Fibroblast of skin of scalp (primary cell): ENCODE results near the gene CYSRT1.

Experiments used
- DNase-seq: peaks from one replicate; pipeline ENCODE4 v3.0.0-alpha.2; 2013

Gene CYSRT1

DNA sequence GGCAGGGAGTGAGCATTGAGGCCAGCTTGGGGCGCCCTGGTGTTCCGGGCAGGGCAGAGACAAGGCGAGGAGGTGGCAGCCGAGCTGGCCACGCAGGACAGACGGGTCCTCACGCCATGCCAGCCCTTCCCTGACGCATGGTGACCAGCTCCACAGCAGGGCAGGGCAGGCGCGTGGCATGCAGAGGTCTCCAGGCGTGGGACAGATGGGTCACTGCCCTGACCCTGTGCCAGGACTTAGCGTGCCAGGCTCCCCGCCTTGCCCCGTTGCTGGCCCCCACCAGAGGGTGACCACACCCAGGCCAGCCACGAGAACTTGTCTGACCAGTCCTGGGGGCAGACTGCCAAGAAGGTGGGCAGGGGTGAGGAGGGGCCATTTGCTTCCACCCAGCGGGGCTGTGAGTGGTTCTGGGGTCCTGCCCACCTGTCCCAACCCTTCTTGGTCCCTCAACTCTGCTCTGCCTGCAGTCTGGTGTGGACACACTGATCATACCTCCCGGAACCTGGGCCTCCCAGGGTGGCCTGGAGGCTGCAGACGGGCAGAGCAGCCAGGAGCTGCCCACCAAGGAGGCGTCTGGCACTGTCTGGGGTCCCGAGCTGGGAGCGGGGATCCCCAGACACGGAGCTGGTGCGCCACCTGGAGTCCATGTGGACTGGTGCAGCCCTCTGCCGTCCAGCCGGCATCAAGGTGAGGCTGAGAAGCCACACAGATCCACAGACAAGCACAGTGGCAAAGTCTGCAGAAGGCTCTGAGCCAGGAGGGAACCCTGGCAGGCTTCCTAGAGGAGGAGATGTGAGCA lies 2.3 kb downstream of the CYSRT1 start, which contains the start of gene RNF224:
Gene RNF224, plus strand, starts transcription at position 449 of the 799 bp plus-strand sequence. CDS start 834 bp downstream, outside the sequence.
- peak; percentile 61 for DNase-seq

DNA sequence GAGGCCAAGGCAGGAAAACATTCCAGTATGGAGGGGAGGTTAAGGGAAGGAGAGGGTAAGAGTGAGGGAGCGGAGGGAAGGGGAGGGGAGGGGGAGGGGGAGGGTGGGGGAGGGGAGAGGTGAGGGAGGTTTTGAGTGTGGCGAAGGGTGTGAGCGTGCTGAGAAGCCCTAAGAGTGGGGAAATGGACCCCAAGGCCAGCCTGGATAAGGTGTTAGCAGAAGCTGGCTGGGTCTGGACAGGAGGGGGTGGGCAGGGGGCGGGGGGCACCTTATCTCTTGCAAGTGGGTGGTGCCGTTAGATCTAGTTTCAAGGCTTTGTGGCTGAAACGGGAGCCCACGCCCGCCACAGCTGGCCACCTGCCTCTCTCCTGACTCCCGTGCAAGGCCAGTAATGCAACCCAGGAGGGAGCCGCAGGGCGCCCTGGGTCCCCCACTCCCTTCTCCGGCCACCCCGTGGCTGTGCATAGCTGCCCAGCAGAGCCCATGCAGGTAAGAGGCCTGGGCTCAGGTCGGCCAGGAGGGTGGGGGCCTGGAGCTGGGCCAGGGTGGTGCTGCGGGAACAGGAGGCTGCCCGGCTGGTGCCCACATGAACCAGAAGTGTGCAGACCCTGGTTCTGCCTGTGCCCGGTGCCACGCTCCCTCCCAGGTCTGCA lies 3.0 kb downstream of the CYSRT1 start:
- no peak for DNase-seq

DNA sequence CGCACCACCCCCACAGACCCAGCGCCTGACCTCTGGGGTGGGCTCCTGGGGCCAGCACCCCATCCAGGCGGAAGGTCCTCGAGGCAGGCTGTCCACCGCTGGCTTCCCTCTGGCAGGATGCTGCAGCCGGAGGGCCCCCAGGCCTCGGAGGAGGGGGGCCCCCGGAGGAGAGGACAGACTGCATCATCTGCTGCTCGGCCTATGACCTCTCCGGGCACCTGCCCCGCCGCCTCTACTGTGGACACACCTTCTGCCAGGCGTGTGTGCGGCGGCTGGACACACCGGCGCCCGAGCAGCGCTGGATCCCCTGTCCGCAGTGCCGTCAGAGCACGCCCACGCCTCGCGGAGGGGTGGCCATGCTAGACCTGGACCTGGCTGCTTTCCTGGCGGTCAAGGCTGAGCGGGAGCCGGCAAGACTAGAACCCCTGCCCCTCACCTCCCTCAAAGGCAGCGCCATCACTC lies 3.6 kb downstream of the CYSRT1 start:
- DNase-seq = no peak

DNA sequence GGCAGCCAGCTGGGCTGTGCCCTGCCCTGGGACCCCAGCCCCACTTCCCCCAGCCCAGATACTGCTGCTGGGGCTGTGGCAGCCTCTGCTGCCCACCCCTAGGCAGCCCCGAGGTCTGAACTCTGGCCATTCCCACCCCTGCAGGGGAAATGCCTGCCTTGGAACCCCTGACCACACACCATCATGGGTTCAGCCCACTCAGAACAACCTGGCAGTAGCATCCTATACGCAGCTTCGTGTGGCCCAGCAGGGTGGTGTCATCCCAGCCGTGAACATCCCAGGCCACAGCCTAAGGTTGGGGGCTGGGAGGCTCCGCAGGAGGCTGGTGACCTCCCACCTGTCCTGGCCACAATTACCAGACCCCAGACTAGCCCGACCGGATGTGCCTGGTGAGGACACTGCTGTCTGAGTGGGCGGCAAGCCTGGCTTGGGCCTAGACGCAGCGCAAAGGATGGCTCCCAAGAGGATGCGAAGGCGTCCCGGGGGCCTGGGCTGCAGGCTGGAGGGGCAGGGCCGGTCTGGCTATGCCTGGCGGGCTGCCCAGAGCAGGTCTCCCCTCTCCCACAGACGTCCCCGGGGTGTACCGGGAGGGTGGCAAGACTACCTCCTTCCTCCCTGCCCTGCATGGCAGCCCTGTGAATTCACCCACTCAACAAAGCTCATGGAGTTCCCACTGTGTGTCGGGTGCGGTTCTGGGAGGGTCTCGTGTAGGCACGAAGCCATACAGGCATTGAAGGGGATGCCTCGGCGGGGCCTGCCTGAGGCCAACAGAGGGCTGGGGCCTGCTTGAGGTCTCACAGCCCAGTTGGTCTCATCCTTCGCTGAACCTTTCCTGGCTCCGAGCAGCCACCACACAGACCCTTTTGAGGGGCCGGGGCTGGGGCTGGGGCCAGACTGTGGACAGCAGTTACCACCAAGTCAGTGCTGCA lies 4.3 kb downstream of the CYSRT1 start:
- DNase-seq = no peak

DNA sequence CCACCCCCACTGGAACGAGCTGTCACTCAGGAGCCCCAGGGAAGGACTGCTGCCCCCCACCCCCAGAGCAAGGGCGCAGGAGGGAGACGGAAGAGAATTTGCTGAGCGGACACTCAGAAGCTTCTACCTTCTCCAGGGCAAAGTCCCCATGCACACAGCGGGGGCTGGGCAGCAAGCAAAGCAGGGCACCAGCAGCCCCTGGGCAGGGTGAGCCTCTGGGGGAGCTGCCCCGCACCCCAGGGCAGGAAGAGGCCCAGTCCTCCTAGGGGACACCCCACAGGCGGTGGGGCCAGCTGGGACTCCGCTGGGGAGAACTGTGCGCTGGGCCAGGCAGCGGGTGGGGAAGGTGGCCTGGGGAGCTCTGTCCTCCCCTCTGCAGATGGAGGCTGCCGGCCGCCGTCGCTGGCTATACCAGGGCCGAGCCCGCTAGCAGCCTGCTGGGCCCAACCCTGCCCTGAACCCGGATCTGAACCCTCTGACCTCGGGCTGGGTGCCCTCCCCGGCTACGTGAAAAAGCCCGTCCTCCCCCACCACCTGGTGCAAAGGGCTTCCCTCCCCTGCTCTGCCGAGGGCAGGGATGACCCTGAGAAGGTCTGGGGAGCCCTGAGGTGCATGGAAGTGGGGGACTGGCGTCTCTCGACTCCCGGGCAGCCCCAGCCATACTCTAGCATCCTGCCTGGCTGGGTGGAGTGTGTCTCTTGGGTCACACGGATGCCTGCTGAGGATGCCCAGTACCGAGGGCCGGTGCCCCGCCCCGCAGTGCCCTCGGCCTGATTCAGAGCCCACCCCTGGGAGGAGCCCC lies 5.1 kb downstream of the CYSRT1 start:
- DNase-seq = no peak

DNA sequence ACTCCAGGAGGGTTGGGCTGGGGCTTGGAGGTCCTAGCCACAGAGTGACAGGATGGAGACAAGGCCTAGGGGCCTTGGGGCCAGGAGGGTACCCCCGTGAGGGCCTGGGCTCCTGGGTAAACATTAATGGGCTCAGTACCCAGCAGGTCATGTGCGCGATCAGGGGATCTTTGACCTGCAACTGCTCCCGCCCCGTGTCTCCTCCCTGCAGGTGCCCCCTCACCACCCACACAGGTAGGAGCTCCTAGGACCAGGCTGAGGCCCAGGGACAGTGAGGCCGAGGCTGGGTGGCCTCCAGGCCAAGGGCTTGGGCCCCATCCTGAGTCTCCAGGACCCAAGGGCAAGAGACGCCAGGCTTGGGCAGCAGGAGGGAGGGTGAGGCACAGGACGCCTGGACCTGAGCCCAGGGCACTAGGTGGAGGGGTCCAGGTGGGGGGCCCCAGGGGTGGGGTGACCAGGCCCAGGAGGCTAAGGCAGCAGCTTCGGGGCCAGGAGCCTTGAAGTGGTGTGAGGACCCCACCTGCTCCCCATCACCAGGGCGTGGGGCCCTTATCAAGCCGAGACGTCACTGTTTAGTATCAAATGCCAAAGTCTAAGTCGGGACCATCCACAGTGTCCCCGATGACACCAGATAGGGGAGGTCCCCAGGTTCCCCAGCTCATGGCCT lies 5.9 kb downstream of the CYSRT1 start, which contains the start of gene SLC34A3:
Gene SLC34A3, plus strand, starts transcription at position 197 of the 667 bp plus-strand sequence. CDS start 802 bp downstream, outside the sequence.
- DNase-seq = no peak

DNA sequence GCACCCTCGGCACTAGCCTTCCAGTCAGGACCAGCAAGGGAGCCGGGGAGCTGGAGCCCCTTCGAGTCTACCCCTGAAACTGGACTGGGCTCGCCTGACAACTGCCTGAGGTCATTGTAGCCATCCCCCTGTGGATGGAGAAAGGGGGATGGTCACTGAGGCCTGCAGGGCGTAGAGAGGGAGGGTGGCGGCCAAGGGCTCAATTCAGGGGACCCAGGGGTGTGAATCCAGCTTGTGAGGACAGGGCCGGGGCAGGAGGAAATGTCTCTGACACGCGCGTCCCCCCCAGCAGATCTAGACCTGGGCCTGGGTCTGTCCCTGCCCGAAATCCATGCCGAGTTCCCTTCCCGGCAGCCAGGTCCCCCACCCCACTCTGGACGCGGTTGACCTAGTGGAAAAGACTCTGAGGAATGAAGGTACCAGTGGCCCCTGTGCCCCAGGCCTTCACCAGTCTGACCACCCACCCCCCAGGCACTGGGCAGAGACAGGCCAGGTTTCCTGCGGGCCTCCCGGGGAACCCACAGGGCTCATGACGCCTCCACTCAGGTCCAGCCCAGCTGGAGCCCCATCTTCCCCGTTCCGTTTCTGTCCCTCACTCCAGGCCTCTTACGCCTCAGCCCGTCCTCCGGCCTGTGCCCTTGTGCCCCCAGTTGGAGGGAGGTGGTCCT lies 6.5 kb downstream of the CYSRT1 start:
- DNase-seq = no peak

DNA sequence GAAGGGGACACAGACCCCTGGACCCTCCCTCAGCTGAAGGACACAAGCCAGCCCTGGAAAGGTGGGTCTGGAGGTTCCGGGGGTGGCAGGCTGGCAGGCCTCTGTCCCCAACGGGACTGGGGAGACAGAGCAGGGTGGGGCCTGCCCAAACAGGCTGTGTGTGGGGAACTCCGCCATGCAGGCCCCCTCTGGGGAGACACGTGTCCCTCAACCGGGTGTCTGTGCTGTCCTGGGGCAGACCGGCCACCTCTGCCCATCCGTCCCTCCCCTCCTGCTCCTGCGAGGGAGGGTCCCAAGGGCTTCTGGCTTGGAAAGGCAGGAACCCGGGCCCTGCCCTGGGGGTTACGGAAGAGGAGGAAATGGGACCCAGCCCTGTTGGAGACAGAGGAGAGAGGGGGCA lies 7.1 kb downstream of the CYSRT1 start:
- no peak for DNase-seq

DNA sequence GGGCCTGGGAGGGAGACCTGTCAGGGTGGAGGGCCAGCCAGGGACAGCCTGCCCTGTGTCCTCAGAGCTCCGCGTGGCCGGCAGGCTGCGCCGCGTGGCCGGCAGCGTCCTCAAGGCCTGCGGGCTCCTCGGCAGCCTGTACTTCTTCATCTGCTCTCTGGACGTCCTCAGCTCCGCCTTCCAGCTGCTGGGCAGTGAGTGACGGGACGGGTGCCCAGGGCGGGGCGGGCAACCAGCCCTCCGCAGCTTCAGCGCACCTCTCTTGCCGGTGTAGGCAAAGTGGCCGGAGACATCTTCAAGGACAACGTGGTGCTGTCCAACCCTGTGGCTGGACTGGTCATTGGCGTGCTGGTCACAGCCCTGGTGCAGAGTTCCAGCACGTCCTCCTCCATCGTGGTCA lies 7.5 kb downstream of the CYSRT1 start:
- no peak for DNase-seq

DNA sequence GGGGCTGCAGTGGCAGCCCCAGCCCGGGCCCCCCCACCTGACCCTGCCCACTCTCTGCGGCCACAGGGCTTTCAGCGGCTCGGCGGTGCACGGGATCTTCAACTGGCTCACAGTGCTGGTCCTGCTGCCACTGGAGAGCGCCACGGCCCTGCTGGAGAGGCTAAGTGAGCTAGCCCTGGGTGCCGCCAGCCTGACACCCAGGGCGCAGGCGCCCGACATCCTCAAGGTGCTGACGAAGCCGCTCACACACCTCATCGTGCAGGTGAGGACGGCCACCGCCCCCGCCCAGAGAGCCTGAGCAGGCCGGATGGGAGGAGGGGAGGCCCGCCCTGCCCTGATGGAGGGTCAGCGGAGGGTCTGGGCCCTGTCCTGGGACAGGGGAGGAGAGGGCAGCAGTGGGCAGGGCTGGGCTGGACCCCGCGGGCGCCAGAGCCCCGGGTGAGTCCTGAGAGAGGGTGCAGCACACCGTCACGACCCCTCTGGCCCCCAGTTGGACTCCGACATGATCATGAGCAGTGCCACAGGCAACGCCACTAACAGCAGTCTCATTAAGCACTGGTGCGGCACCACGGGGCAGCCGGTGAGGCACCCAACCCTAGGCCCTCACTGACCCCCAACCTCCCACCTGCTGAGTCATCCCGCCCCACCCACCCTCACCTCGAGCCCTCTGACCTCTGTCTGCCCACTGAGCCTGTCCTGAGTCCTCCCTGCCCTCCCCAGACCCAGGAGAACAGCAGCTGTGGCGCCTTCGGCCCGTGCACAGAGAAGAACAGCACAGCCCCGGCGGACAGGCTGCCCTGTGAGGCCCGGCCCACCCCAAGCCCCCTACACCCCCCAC lies 8.4 kb downstream of the CYSRT1 start:
- no peak for DNase-seq

DNA sequence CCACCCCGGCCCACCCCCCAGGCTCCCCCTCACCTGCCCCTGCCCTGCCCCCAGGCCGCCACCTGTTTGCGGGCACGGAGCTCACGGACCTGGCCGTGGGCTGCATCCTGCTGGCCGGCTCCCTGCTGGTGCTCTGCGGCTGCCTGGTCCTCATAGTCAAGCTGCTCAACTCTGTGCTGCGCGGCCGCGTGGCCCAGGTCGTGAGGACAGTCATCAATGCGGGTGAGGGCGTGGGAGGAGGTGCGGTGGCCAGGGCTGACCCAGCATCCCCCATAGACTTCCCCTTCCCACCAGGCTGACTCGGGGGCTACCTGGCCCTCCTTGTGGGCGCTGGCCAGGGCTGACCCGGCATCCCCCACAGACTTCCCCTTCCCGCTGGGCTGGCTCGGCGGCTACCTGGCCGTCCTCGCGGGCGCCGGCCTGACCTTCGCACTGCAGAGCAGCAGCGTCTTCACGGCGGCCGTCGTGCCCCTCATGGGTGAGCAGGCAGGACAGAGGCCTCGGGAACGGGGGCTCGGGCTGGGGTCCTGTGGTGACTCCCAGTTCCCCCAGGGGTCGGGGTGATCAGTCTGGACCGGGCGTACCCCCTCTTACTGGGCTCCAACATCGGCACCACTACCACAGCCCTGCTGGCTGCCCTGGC lies 9.2 kb downstream of the CYSRT1 start:
- DNase-seq = no peak

DNA sequence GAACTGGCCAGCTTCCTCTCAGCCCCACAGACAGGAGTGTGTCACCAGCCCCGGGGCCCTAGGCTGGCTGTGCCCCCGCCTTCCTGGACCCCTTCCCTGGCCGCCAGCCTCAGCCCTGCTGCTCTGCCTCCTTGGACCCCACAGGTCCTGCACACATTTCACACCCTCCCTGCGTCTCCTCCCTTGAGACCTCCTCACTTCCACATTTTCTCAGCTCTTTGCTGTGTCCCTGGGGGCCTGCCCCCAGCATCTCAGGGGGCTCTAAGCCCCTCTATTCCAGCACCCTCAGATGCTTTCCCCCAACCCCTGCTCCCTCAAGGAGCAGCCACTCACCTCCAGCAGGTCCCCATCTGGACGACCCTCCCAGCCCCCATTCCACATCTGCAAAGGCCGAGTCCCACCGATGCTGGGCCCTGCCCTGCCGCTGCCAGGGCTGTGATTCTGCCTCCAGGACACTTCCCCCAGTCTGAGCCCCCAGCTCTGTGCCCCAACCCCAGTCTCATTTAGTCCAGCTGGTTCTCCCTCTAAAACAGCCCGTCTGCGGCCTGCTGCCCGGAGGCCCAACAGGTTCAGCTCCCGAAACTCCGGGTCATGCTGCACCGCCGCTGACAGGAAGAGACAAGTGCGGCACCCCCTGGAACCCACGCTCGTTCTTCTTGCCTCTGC lies 9.9 kb downstream of the CYSRT1 start:
- DNase-seq = no peak

DNA sequence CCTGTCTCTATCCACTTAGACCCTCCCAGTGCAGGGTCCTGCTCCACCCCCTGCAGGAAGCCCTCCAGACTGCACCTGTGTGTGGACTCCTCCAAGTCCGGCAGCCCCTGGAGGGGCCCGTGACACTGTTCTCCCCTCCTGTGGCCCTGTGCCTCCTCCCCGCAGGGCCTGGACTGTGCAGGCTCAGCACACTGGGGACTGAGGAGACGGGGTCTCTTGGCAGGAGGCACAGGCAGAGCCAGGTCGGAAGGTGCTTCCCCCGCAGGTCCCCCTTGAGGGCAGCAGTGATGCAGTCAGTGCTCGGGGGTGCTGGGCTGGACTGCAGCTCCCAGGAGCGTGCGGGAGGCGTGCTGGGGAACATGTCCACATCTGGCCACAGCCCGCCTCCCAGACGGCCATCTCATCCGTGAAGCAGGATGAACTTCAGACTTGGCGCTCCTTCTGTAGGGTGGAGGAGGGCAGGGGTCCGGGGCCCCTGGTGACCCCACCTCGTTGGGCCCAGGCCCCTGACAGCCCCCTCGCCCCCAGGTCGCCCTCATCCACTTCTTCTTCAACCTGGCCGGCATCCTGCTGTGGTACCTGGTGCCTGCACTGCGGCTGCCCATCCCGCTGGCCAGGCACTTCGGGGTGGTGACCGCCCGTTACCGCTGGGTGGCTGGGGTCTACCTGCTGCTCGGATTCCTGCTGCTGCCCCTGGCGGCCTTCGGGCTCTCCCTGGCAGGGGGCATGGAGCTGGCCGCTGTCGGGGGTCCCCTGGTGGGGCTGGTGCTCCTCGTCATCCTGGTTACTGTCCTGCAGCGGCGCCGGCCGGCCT lies 10.7 kb downstream of the CYSRT1 start:
- DNase-seq = no peak

DNA sequence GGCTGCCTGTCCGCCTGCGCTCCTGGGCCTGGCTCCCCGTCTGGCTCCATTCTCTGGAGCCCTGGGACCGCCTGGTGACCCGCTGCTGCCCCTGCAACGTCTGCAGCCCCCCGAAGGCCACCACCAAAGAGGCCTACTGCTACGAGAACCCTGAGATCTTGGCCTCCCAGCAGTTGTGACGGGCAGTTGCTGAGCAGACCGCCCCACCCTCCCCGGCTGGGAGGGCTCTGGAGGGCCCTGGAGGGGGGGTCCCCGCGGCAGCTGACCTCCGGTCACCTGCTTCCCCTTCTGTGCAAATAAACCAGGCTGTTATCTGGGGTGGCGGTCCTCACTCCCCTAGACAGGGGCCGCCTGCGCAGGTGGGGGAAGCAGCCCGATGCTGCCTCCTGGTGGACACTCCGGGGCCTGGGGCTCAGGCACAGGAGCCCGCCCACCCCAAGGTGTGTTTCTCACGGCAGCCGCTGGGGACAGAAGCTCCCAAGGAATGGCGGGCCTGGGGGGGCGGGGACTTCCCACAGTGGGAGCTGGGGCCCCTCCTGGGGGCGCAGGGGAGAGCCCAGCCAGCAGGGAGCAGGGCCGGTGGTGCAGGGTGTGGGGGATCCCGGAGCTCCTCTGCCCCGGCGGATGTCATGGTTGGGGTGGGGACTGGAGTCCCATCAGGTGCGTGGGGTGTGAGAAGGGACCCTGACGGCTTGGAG lies 11.4 kb downstream of the CYSRT1 start:
- peak; percentile 76 for DNase-seq

DNA sequence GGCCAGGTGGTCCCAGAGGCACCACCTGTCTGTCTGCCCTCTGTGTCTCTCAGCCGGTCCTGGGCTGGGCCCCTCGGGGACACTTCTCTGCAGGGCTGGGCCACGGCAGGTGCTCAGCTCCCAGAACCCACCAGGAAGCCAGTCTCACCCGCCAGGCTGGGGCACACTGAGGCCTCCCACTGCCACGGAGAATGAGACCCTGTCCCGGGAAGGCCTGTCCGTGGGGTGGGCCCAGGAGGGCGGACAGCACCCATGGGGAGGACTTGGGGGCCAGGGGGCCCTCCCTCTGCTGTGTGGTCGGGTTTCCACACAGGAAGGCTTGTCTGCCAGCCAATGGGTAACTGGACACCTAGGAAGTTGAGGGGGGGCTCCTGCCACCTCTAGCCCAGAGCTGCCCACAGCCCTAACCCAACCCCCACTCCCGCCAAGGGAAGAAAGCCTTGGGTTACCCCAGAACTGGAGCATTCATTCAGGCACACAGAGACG lies 12.0 kb downstream of the CYSRT1 start:
- DNase-seq = no peak

DNA sequence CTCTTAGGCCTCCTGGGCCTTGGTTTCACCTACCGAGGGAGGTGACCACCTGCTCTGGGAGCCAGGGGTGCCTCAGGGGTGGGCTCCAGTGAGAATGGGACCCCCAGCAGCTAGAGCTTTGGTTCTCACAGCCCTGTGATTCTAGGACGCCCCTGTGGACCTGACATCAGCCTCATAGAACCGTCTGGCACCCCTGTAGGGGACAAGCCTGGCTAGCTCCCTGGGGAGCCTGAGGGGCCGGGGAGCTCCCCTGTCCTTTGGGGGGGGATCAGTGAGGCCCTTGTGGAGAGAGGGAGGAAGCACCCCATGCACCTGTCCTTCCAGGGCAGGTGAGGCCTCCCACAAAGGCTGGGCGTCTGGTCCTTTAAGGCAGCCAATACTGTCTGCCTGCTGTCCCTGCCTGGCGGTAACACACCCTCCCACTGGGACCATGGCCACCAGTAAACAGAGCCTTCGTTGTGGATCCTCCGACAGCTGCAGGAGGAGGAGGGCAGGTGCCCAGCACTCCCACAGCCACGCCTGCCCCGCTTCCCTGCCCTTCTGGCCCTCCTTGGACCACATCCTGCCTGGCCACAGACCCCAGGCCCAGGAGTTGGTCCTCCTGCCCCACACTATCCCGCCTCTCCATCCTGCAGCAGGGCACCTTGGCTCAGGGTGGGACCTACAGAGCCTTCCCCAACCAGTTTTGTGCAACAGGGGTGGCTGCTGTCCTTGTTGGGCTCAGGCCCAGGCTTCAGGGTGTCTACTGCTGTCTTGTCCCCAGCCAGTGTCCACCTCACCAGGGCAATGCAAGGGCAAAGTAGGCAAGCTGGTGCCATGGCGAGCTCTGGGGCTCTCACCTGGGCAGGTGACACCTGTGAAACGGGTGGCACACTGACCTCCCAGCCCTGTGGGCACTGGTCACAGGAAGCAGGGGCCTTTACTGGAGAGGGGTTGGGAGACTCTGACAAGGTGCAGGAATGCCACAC lies 13.1 kb downstream of the CYSRT1 start:
- no peak for DNase-seq
